Effector memory CD4-positive, alpha-beta T cell (primary cell): ENCODE data around the gene SAA4.
"Not testable (repeated sequence)": the region's sequence is repeated elsewhere in the genome, so short reads cannot be mapped to it uniquely, and the experiment has no call there.

ENCODE experiments used
- DNase-seq, 3 donors: peaks; one replicate each; pipeline ENCODE4 v3.0.0-alpha.2; 2020
- H3K27ac ChIP-seq: 2 replicates; pipeline ENCODE4 v1.7.0; 2013; ENCODE audit warnings: mild to moderate bottlenecking, low read length, moderate library complexity; ENCODE audit not compliant: insufficient read depth, poor library complexity, severe bottlenecking
- H3K27me3 ChIP-seq: replicated peaks from 2 replicates; pipeline ENCODE4 v1.7.0; 2013; ENCODE audit warnings: mild to moderate bottlenecking, low read length; ENCODE audit not compliant: insufficient read depth, control insufficient read depth, poor library complexity, severe bottlenecking
- H3K36me3 ChIP-seq: 2 replicates; pipeline ENCODE4 v1.7.0; 2013; ENCODE audit warnings: mild to moderate bottlenecking, low read length, moderate library complexity; ENCODE audit not compliant: control insufficient read depth, insufficient read depth
- H3K4me1 ChIP-seq: 2 replicates; pipeline ENCODE4 v1.7.0; 2013; ENCODE audit warnings: low read length, mild to moderate bottlenecking; ENCODE audit not compliant: control insufficient read depth, insufficient read depth, poor library complexity, severe bottlenecking
- H3K4me3 ChIP-seq: 2 replicates; pipeline ENCODE4 v1.7.0; 2013; ENCODE audit warnings: low read length, low read depth, mild to moderate bottlenecking; ENCODE audit not compliant: insufficient read depth, poor library complexity, severe bottlenecking
- H3K9me3 ChIP-seq: 2 replicates; pipeline ENCODE4 v1.7.0; 2013; ENCODE audit warnings: mild to moderate bottlenecking, low read length, moderate library complexity; ENCODE audit not compliant: control insufficient read depth

SAA4 gene

GRCh38 chr11:18191376-18191775 lies 45.2 kb downstream of the SAA4 start:
- Histone ChIP-seq H3K27me3 (no peaks in the 10 kb centered on the region), H3K4me1 (no peaks in the 10 kb centered on the region), H3K27ac (no peak overlapping the region), H3K36me3 (no peaks in the 10 kb centered on the region), H3K4me3 (no peak overlapping the region), H3K9me3 (no peaks in the 10 kb centered on the region)
- DNase-seq: no peak

GRCh38 chr11:18189476-18190245 lies 46.9 kb downstream of the SAA4 start:
- not testable (repeated sequence) for H3K9me3 ChIP-seq, H3K27ac ChIP-seq, H3K4me1 ChIP-seq, H3K4me3 ChIP-seq, H3K27me3 ChIP-seq, H3K36me3 ChIP-seq, DNase-seq

GRCh38 chr11:18188796-18189195 lies 47.8 kb downstream of the SAA4 start:
- H3K27ac ChIP-seq: no peak overlapping the region
- no peaks in the 10 kb centered on the region for H3K9me3 ChIP-seq
- H3K27me3 ChIP-seq: no peaks in the 10 kb centered on the region
- no peaks in the 10 kb centered on the region for H3K4me1 ChIP-seq
- H3K4me3 ChIP-seq: no peak overlapping the region
- no peak for DNase-seq
- H3K36me3 ChIP-seq: no peaks in the 10 kb centered on the region
